GM19438 (cell line): ENCODE measurements around the gene SCAI.
"Not testable (repeated sequence)": the region's sequence is repeated elsewhere in the genome, so short reads cannot be mapped to it uniquely, and the experiment has no call there.

Source experiments
- ATAC-seq: cut with Tn5 transposase; IDR thresholded peaks from one replicate; pipeline ENCODE4 v1.9.1; 2021; ENCODE audit warnings: low read depth; ENCODE audit not compliant: unreplicated experiment

Gene SCAI

GRCh38 chr9:125043148-125043547, 100.2 kb downstream of the SCAI start:
- ATAC-seq, result no peak

DNA sequence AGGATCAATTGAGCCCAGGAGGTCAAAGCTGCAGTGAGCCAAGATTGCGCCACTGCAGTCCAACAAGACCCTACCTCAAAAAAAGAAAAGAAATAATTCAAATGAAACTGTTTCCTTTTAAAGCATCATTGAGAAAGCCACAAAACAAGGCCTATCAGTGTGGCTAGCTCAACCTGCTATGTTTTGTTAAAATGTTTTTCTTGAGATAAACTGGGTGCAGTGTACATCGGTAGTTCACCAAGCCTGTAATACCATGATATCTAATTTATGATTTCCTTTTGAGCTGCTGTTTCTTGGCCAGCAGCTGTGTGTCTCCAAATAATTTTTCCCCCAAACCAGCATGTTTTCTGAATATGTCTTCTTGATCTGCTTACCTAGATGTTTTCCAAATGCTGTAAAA, 105.2 kb downstream of the SCAI start:
- ATAC-seq, result no peak

- ATAC-seq, result no peak
These were observed 115.3 kb downstream of the SCAI start for GRCh38 chr9:125028041-125028440.

GRCh38 chr9:125024917-125025316, 118.4 kb downstream of the SCAI start:
- ATAC-seq, result no peak

- no peak for ATAC-seq
These were observed 122.3 kb downstream of the SCAI start for GRCh38 chr9:125021069-125021468.

GRCh38 chr9:125015655-125016054, 127.7 kb downstream of the SCAI start:
- ATAC-seq, result not testable (repeated sequence)

DNA sequence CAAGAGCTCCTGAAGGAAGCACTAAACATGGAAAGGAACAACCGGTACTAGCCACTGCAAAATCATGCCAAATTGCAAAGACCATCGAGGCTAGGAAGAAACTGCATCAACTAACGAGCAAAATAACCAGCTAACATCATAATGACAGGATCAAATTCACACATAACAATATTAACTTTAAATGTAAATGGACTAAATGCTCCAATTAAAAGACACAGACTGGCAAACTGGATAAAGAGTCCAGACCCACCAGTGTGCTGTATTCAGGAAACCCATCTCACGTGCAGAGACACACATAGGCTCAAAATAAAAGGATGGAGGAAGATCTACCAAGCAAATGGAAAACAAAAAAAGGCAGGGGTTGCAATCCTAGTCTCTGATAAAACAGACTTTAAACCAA, 131.3 kb downstream of the SCAI start:
- ATAC-seq, result not testable (repeated sequence)

DNA sequence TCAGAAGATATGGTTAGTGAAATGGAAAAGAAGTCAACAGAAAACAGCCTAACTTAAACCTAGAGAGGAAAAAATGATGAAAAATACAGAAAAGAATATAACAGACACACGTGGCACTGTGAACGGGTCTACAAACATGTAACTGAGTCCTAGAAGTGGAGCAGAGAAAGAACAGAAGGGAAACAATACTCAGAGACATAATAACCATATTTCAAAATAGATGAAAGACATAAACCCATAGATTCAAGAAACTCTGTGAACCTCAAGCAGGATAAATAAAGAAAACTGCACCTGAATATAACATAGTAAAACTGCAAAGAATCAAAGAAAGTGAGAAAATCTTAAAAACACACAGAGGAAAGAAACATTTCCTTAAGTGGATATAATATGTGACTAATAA, 134.7 kb downstream of the SCAI start:
- no peak for ATAC-seq

GRCh38 chr9:125003332-125003731, 140.0 kb downstream of the SCAI start:
- no peak for ATAC-seq

DNA sequence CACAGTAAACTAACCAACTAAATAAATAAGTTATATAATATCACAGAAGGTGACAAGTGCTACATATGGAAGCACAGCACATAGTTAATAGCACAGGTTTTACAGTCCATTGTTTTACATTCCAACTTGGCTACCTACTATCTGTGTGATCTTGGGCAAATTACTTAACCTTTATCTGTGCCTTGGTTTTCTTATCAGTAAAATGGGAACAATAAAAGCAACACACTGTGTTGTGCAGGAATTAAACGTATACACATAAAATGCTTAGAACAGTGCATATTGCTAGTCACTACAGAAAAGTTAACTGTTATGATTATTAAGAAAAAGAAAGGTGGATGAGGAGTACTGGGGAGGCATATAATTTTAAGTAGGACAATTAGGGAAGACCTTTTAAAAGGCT, 159.6 kb downstream of the SCAI start:
- no peak for ATAC-seq

DNA sequence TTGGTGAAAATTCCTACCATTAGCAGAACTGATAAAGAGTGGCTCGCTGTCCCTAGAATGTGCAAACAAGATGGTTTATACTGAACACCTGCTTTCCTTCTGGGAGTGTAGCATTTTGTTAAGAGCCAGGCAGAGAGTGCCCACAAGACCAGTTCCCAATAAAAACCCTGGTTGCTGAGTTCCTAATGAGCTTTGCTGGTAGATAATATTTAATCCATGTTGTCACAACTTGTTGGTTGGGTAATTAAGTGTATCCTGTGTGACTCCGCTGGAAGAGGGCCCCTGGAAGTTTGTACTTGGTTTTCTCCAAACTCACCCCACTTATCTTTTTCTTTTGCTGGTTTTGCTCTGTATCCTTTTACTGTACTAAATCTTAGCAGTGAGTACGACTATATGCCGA, 162.9 kb downstream of the SCAI start:
- ATAC-seq, result no peak

GRCh38 chr9:124975131-124975530, 168.2 kb downstream of the SCAI start:
- no peak for ATAC-seq

DNA sequence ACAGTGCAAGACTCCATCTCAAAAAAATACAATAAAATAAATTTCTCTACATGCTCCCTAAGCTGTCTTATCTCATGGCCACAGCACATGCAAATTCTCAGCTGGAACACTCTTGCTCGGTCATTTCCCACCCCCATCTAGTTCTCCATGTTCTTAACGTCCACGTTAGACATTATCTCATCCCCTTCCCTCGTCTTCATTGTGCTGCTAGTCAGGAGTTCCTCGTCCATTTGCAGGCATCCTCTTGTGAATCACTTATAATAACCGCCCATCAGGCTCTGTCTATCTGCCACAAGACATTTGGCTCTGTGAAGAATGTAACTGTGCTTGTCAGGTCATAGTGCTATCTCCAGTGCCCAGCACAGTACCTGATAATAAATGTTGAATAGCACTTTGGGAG, 169.5 kb downstream of the SCAI start:
- ATAC-seq, result no peak

- no peak for ATAC-seq
These were observed 171.0 kb downstream of the SCAI start for GRCh38 chr9:124972241-124972770.

DNA sequence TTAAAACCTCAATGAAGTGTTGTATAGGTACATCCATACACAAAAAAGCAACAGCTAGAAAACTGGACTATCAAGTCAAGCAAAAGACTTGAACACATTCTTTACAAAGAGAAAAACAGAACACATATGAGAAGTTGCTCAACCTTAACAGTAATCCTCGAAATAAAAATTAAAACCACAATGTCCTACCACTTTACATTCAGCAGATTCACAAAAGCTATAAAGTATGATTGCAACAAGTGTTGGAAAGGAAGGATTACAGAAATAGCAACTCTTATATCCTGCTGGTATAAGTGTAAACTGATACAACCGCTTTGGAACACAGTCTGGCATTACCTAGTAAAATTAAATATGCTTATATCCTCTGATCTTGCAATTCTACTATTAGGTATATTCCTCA, 173.9 kb downstream of the SCAI start:
- ATAC-seq, result no peak

DNA sequence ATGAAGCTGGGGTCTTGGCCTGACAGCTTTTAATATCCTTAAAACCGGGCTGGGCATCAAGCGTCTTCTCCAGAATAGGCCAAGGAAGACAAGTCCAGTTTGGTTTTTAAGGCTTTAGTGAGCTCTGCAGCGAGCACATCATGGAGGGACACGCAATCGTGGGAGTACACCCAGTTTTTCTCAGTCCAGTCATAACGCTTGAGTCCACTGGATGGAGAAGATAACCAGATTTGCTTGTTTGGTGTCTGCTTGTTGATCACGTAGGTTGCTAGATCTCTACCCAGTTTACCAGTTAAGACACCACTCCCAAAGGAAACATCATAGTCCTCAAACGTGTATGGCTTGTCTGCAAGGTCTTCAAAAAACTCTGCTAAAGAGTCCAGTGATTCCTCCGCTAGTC, 175.1 kb downstream of the SCAI start:
- ATAC-seq, result no peak

- not testable (repeated sequence) for ATAC-seq
These were observed 177.4 kb downstream of the SCAI start for GRCh38 chr9:124965775-124966568.

- no peak for ATAC-seq
These were observed 178.7 kb downstream of the SCAI start for GRCh38 chr9:124964604-124965003.

DNA sequence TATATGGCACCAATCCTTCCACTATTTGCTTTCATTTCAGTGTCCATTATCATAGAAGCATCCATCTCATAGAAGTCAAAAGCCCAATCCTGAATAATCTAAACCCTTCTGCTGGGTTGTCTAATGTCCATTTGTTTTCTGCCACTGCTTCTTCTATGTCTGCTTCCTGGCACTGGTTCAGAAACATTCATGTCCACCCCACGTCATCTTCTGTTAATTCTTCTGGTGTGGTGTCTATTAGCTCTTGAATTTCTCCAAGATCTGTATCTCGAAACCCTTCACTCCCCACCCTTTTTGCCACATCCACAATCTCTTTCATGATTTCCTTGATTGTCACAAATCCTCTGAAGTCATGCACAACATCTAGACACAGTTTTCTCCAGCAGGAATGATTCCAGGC, 179.3 kb downstream of the SCAI start:
- no peak for ATAC-seq

- no peak for ATAC-seq
These were observed 182.9 kb downstream of the SCAI start for GRCh38 chr9:124960409-124960752.

DNA sequence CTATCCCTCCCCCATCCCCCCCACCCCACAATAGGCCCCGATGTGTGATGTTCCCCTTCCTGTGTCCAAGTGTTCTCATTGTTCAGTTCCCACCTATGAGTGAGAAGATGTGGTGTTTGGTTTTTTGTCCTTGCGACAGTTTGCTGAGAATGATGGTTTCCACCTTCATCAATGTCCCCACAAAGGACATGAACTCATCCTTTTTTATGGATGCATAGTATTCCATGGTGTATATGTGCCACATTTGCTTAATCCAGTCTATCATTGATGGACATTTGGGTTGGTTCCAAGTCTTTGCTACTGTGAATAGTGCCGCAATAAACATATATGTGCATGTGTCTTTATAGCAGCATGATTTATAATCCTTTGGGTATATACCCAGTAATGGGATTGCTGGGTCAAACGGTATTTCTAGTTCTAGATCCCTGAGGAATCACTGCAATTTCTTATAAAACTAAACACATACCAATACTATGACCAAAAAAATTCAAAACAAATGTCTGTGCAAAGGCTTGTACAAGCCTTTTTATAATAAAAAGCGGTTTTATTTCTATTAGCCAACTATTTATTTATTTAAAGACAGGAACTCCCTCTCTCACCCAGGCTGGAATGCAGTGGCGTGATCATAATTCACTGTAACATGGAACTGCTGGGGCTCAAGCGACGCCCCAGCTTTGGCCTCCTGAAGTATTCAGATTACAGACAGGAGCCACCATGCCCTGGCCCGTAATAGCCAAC, 183.5 kb downstream of the SCAI start:
- not testable (repeated sequence) for ATAC-seq

DNA sequence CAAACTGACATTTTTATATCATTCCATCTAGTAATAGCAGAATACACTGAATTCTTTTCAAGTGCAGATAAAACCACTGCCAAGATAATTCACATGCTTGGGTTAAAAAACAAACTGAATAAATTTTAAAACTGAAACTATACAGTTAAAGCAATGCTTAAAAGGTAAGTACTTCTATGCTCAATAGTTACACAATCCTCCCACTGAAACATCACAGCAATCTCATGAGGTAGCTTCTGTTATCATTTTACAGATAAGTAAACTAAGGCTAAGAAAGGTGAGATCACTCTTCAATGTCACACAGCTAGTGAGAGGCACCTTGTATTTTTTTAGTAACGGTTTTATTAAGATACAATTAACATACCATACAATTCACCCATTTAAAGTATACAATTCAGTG, 189.1 kb downstream of the SCAI start:
- no peak for ATAC-seq
